Activated CD4-positive, alpha-beta T cell treated with anti-CD3 and anti-CD28 coated beads for 48 hours (primary cell): ENCODE results near the gene KDM2B.

Experiments
- DNase-seq: peaks from one replicate; pipeline ENCODE4 v3.0.0-alpha.2; 2020

Gene KDM2B

GRCh38 chr12:121453629-121454028 lies 127.2 kb downstream of the KDM2B start:
- DNase-seq, result no peak

GRCh38 chr12:121452985-121453360 lies 127.8 kb downstream of the KDM2B start:
- no peak for DNase-seq

- DNase-seq, result no peak
These were observed 128.4 kb downstream of the KDM2B start for GRCh38 chr12:121452340-121452984.

DNA sequence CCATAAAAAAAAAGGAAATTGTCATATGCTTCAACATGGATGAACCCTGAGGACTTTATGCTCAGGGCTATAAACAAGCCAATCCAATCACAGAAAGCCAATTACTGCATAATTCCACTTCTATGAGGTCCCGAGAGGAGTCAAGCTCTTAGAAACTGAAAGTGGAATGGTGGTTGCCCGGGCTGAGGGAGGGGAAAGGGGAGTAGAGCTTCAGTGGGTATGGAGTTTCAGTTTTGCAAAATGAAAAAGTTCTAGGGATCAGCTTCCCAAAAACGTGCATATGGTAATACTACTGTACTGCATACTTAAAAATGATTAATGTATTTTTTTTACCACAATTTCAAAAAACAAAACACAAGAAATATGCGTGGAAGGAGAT lies 128.9 kb downstream of the KDM2B start:
- DNase-seq, result no peak

- no peak for DNase-seq
These were observed 132.0 kb downstream of the KDM2B start for GRCh38 chr12:121448771-121449315.

GRCh38 chr12:121446750-121447149 lies 134.1 kb downstream of the KDM2B start:
- no peak for DNase-seq

- no peak for DNase-seq
These were observed 136.0 kb downstream of the KDM2B start for GRCh38 chr12:121444842-121445202.

DNA sequence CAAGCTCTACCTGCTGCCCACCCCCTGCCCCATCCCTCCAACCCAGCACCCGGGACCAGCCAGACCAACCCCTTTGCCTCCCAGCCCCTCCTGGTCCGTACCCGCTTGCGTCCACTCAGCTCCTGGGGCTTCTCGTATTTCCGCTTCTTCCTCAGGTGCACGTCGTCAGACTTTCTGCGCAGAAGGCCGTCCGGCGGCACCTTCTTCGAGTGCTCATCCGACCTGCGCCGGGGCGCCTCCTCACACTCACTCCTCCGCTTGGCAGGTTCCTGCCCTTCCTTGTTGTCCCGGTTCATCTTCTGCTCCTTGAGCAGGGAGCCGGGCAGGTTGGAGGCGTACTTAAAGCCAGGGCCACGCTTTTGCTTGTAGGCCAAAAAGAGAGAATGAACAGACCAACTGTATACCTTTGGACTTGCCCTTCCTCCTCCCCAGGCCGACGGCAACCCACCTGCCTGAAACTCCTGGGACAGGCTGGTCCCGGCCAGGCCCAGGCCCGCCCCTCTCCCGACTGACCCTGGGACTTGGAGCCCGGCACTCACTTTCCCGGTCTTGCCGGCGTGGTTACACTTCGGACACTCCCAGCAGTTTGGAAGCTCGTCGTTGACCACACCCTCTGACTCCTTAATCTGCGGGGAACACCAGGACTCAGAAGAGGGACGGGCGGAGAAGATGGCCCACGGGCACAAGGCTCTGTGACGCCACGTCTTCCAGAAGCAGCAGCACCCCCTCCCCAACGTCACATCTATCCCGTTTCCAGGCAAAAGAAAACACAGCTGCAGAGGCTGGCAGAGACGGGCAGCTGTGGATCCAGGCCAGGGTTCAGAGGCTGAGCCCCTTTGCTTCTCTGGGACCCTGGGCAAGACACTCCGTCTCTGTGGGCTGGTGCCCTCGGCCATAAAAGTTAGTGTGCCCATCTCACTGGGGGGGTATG lies 136.6 kb downstream of the KDM2B start:
- no peak for DNase-seq

DNA sequence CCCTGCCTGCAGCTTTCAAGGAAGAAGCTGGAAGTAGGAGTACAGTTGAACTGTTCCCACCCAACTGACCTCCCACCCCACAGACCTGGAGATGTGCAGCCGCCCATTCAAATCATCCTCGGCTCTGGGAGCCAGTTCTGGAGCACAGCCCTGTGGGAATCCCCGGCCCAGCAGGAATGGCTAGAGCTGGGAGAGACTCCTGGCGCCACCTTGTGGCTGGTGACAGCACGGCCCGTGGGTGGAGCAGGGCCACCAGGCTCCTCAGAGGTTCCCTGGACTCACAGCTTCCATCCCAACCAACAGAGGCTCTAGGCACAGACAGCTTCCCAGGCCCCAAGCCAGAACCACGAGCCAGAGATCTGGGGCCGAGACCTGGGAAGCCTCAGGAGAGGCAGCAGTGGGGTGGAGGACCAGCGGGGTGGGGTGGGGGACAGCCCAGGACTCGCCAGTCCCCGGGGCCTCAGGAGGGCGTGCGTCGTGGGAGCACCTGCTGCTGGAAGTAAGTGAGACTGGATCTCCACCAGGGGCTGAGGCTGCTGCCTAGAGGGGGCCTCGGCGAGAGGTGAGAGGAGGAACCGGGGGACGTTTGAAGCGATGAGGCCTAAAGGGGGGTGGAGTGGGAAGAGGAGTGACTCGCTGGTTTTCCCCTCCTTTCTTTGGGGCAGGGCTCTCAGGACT lies 137.5 kb downstream of the KDM2B start:
- DNase-seq, result peak; percentile 81

- DNase-seq, result no peak
These were observed 138.5 kb downstream of the KDM2B start for GRCh38 chr12:121442028-121442948.

- no peak for DNase-seq
These were observed 139.3 kb downstream of the KDM2B start for GRCh38 chr12:121441555-121441954.

GRCh38 chr12:121440768-121441167 lies 140.1 kb downstream of the KDM2B start:
- DNase-seq, result no peak

DNA sequence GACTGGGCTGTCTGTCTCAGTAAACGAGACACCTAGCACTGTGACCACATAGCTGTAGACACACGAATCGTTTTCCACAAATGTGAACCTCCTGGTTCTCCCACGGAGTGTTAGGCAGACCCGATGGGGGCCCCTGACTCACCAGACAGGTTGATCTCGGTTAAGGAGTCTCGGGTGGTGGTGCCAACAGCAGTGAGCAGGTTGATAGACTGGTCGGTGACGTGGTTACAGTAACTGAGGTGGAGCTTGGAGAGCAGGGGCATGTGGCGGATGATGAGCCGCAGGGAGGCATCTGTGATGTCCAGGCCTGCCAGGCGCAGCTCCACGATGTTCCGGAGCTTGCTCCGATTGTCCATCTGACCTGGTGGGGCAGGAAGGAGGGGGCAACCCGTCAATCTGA lies 141.1 kb downstream of the KDM2B start:
- no peak for DNase-seq

GRCh38 chr12:121438905-121439304 lies 141.9 kb downstream of the KDM2B start:
- no peak for DNase-seq

DNA sequence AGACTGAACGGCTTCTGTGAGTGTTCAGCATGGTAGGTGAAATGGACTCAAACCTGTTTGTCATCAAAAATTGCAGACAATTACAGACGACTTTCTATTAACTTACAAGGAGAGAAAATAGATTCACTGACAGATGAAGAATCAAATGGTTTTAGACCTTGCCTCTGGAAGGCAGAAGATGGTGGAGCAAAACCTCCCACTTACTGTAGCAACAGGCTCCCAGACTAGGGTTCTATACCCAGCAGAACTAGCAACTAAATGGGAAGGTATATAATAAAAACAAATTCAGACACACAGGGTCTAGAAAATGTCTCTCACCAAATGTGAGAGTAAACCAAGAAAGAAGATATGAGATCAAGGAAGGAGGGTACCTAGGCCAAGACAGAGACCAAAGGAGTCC lies 144.1 kb downstream of the KDM2B start:
- DNase-seq, result no peak

DNA sequence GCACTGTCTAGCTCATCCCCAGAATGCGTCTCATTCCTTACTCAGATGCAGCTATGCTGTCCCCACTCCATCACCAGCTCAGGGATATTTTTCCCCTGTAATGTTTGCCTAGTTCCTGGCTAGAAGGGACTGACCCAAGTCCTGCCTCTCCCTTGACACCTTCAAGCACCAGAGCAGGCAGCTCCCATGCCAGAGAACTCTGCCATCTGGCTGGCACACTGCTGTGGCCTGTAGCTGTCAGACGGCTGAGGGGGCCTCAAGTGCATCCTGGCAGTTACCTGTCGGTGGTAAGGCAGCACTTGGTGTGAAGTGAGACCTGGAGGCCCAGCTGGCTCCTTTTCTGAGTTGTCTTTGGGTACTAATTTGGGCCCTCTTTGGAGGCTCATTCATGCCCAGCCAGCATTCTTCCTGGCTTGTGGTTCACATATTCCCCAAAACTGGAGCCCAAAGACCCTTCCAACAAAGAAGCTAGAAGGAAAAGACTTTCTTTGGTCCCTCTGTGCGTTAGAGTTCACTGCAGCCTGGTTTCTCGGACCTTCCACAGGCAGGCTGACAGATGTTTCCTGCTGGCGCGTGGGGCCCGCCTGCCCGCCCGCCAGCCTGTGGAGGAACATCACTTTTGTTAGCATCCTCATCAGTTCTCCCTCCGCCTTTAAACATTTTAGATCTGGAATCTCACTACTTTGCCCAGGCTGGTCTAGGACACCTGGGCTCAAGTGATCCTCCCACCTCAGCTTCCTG lies 147.9 kb downstream of the KDM2B start:
- DNase-seq, result no peak

- no peak for DNase-seq
These were observed 149.9 kb downstream of the KDM2B start for GRCh38 chr12:121430833-121431415.

DNA sequence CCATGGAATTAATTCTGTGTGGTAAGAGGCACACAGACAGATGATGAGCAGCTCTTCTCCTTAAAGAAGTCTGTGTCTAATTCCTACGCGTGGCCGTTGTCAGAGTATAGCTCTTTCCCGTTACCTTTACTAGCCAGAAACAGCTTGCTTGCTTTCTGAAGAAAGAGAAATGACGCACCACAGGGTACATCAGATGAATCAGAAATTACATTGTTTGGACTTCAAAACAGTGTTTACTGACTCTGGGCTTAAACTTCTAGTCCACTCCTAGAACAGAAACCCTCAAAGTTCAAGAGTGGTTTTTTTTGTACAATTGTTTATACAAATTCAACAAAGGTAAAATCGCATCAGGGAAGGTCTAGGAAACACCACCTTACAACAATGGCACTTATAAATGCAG lies 151.9 kb downstream of the KDM2B start:
- no peak for DNase-seq

- DNase-seq, result no peak
These were observed 153.2 kb downstream of the KDM2B start for GRCh38 chr12:121427556-121428050.

DNA sequence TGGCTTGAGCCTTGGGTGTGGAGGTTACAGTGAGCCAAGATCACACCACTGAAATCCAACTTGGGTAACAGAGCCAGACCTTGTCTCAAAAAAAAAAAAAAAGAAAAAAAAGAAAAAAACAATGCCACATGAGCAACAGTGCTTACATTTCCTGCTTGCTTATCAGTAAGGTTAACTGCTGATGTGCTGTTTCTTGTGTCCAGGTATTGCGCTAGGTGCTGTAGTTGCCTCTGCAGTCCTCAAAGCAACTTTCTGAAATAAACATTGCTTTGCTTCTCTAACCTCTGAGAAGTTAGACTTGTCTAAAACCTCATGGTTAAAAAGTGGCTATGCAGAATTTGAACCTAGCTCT lies 156.2 kb downstream of the KDM2B start:
- no peak for DNase-seq
